HG02884 (cell line): Measurements from ENCODE around the gene CLDN7.

Source experiments
- ATAC-seq: cut with Tn5 transposase; IDR thresholded peaks from one replicate; pipeline ENCODE4 v1.9.1; 2021; ENCODE audit warnings: mild to moderate bottlenecking, moderate library complexity; ENCODE audit not compliant: unreplicated experiment

Gene CLDN7

GRCh38 chr17:7289256-7290032, 27.2 kb upstream of the CLDN7 start:
- ATAC-seq, result no peak

- no peak for ATAC-seq
Measured at GRCh38 chr17:7285679-7286078, 23.4 kb upstream of the CLDN7 start.

GRCh38 chr17:7284911-7285310, 22.6 kb upstream of the CLDN7 start:
- no peak for ATAC-seq

- ATAC-seq, result no peak
Measured at GRCh38 chr17:7283471-7284216, 21.4 kb upstream of the CLDN7 start.

DNA sequence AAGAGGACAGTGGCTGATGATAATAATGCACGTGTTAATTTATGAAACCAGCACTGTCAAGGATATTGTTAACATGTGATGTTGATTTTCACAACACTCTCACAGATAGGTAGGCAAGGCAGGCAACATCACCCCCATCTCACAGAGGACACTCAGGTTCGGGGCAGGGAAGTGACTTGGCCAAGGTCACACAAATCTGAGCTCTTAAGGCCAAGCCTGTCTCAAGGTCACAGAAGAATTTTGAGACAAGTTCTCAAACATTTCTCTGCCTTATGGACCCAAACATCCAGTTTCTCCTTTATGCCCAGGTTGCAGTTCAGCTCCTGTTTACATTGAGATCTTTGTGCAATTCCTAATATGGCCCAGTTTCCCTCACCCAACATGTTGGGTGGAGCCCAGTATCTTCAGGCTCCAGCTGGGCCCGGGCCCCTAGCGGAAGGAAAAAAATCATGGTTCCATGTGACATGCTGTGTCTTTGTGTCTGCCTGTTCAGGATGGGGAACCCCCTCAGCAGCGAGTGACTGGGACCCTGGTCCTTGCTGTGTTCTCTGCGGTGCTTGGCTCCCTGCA, 20.6 kb upstream of the CLDN7 start:
- no peak for ATAC-seq

GRCh38 chr17:7281953-7282751, 19.9 kb upstream of the CLDN7 start:
- ATAC-seq, result no peak

- peak; percentile 54 for ATAC-seq
Measured at GRCh38 chr17:7281074-7281952, 19.0 kb upstream of the CLDN7 start, which contains the start of gene SLC2A4. SLC2A4 (plus strand) TSS chr17:7281718; CDS start chr17:7281935, 217 bp downstream.

DNA sequence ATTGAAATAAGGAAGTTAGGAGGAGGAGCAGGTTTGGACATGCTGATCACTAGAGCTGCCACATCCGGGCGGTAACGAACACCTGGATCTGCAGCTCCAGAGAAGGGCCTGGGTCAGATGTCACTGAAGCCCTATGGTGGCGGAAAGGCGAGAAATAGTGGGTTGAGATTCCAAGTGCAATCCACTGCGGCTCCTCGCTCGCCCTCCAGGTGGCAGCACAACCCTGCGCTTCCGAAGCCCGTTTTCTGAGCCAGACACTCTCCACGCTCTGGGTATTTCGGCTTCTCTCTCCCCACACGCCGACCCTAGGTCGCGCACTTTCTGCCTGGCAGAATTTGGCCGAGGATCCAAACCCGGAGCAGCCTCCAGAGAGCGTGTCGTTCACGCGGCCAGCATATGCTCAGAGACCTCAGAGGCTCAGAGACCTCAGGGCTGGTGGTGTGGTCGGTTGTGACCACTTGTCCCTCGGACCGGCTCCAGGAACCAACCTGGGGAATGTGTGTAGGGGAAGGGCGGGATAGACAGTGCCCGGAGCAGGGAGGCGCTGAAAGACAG, 18.3 kb upstream of the CLDN7 start:
- ATAC-seq, result no peak

GRCh38 chr17:7279448-7279847, 17.2 kb upstream of the CLDN7 start:
- ATAC-seq, result no peak

GRCh38 chr17:7266784-7267183, 4.5 kb upstream of the CLDN7 start:
- ATAC-seq, result no peak

GRCh38 chr17:7263801-7264078, 1.5 kb upstream of the CLDN7 start:
- ATAC-seq, result no peak

DNA sequence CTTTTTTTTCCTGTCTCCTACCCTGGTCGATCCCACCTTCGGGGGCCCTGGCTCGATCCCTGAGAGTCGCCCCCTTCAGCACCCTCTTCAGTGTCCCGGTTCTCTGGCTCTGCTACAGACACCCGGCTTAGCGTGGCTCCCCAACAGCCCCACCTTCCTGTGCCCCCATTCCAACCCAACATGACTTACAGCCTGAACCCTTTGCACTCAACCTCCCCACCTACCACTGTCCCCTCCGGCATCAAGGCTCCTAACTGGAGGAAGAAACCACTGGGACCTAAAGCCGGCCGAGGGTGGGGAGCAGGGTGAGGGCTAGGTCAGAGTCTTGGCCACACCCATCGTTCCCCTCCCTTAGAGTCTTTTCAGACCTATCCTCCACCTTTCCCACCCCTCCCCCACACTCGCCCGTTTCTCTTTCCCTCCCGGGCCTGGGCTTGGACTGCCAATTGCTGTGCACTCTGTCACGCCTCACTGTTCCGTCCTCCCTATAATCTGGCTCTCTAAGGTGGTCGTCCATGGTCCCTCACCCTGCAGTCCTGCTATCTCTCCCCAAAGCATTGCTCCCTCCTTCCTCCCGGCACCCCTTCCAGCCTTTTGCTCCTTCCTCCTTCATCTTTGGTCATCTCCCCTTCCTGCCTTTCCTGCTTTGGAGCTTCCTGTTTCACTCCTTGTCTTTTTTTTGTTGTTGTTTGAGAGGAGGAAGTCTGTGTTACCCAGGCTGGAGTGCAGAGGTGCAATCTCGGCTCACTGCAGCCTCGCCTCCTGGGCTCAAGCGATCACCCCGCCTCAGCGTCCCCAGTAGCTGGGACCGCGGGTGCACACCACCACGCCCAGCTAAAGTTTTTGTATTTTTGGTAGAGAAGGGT, 890 bp upstream of the CLDN7 start:
- ATAC-seq, result no peak

DNA sequence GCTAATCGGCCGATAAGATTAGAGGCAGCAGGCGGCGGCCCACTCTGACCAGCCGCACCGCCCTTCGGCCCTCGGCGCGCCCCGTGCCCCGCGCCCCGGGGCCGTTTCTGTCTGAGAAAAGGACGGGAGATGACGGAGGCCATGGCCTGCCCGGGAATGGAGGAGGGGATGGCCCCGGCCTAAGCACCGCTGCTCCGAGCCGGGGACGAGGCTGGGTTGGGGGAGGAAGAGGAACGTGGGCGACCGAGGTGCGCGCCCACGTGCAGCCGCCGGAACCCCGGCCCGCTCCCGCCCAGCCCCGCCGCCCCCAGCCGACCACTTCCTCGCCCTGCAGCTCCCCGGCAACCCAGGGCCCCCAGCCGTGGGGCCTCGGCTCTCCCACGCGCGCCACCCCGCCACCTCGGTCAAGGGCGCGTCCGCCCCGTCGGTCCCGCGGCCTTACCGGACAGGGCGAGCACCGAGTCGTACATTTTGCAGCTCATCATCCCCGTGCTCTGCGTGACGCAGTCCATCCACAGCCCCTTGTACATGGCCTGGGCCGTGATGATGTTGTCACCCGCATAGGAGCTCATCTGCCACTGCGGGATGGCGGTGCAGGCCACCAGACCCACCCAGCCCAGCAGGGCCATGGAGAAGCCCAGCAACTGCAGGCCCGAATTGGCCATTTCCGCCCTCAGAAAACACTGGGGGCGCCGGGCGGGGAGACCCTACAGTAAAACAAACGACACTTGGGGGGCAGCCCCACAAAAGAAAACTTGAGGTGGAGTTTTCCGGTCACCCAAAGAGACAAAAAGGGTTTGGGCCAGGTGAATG, 693 bp downstream of the CLDN7 start:
- no peak for ATAC-seq

- ATAC-seq, result no peak
Measured at GRCh38 chr17:7260651-7261378, 1.5 kb downstream of the CLDN7 start.

DNA sequence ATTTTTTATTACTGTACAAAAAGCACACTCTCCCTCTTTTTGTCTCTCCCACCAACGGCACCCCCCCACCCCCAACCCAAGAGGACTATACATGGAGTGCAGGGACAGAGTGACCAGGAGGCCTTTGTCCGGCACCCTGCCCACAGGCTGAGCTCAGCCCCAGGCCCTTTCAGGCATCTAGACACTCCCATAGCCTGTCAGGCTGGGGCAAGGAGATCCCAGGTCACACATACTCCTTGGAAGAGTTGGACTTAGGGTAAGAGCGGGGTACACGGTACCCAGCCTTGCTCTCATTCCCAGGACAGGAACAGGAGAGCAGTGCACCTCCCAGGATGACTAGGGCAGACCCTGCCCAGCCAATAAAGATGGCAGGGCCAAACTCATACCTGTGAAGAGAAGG, 2.1 kb downstream of the CLDN7 start:
- ATAC-seq, result no peak

GRCh38 chr17:7259555-7259889, 2.8 kb downstream of the CLDN7 start:
- ATAC-seq, result no peak

GRCh38 chr17:7258731-7259554, 3.3 kb downstream of the CLDN7 start:
- no peak for ATAC-seq
